ENCODE data around the gene OSBPL5.
A peak's percentile ranks its signal among the peaks of the same experiment; 100 is the strongest.

Gene OSBPL5

DNA sequence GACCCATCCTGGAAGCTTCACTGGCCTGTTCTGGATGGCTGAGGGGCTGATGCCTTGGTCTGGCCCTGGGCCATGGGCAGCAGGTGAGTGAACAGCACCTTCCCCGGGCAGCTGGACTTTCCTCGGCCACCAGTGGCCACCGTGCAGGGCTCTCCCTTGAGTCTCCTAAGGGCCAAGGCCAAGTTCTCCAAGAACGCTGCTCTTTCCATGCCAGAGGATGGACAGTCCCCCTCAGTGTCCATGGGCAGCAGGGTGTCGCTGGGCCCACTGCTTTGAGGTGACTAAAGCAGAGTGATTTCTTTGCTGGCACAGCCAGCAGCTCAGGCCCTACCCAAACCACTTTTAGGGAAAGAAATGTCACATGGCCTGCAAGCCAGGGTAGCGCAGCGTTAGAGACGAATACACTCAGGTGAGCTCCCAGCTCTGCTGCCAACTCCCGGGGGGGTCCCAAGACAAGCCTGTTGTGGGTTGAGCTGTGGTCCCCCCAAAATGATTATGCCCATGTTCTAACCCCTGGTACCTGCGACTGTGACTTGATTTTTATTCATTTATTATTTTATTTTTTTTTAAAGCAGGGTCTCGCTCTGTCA is 104.6 kb downstream of the OSBPL5 start:
- no peak for TF ChIP-seq EZH2phosphoT487 (IDR thresholded peaks at IDR 0.05; ENCODE audit: borderline replicate concordance)
- TF ChIP-seq, protein P1, sequence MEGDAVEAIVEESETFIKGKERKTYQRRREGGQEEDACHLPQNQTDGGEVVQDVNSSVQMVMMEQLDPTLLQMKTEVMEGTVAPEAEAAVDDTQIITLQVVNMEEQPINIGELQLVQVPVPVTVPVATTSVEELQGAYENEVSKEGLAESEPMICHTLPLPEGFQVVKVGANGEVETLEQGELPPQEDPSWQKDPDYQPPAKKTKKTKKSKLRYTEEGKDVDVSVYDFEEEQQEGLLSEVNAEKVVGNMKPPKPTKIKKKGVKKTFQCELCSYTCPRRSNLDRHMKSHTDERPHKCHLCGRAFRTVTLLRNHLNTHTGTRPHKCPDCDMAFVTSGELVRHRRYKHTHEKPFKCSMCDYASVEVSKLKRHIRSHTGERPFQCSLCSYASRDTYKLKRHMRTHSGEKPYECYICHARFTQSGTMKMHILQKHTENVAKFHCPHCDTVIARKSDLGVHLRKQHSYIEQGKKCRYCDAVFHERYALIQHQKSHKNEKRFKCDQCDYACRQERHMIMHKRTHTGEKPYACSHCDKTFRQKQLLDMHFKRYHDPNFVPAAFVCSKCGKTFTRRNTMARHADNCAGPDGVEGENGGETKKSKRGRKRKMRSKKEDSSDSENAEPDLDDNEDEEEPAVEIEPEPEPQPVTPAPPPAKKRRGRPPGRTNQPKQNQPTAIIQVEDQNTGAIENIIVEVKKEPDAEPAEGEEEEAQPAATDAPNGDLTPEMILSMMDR (conservative IDR thresholded peaks at IDR 0.05; ENCODE audit: low read length) = no peak
- no peak overlapping the region for H3K4me3 ChIP-seq (ENCODE audit: low read length, poor library complexity, severe bottlenecking)
- no peaks in the 10 kb centered on the region for H3K36me3 ChIP-seq (ENCODE audit: insufficient read depth, low read length)
- no peaks in the 10 kb centered on the region for H3K9me2 ChIP-seq (replicated peaks; ENCODE audit: low read depth, low read length)
- H3K79me2 ChIP-seq (ENCODE audit: insufficient read depth, low read length) = peaks cover 17% of the 10 kb centered on the region
- H3K4me1 ChIP-seq (ENCODE audit: insufficient read depth, low read length, poor library complexity, severe bottlenecking) = peaks cover 14% of the 10 kb centered on the region
- H4K20me1 ChIP-seq (ENCODE audit: insufficient read depth, low read length, poor library complexity, severe bottlenecking) = peaks cover 4% of the 10 kb centered on the region
- no peaks in the 10 kb centered on the region for H3K9me3 ChIP-seq (ENCODE audit: insufficient read depth, low read depth, low read length)
- H3K9ac ChIP-seq (ENCODE audit: low read depth, low read length, poor library complexity, severe bottlenecking) = no peak overlapping the region
- no peaks in the 10 kb centered on the region for H3K27me3 ChIP-seq (ENCODE audit: insufficient read depth, low read length, poor library complexity, severe bottlenecking)
- no peak overlapping the region for H3K4me2 ChIP-seq (ENCODE audit: low read depth, low read length, poor library complexity, severe bottlenecking)
- no peak overlapping the region for H2AFZ ChIP-seq (ENCODE audit: low read length)
- H3F3A ChIP-seq (ENCODE audit: low read depth) = no peaks in the 10 kb centered on the region

DNA sequence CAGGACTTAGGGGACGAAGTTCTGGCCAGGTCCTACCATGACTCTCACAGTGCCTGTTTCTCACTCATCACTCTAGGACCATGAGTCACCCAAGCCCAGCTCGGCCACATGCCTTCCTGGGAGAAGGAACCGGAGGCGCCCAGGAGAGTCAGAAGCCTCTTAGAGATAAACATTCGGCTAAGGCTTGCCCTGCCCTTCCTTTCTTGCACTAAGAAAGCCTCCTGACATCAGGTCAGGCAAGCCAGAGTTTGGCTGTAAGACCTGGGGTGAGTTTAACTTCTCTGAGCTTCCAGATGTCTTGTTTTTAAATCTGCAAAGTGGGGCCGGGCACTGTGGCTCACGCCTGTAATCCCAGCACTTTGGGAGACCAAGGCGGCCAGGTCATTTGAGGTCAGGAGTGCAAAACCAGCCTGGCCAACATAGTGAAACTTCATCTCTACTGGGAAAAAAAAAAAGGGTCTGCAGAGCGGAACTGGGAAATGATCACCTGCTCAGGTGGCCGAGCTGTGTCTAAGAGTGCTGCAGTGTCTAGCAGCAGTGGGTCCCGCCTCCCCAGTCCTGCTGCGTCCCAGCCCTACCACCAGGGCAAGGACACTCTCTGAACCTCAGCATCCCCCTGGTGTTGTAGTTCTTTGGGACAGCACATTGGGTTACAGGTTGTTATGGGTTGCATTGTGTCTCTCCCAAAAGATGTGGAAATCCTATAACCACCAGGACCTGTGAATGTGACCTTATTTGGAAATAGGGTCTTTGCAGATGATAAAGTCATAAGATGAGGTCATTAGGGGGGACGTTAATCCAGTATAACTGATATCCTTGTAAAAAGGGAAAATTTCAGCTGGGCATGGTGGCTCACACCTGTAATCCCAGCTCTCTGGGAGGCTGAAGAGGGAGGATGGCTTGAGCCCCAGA is 106.1 kb downstream of the OSBPL5 start:
- peaks cover 32% of the 10 kb centered on the region for H3K79me2 ChIP-seq (ENCODE audit: insufficient read depth, low read length)
- H4K20me1 ChIP-seq (ENCODE audit: insufficient read depth, low read length, poor library complexity, severe bottlenecking) = peaks cover 4% of the 10 kb centered on the region
- peaks cover 22% of the 10 kb centered on the region for H3K4me1 ChIP-seq (ENCODE audit: insufficient read depth, low read length, poor library complexity, severe bottlenecking)
- H3F3A ChIP-seq (ENCODE audit: low read depth) = no peaks in the 10 kb centered on the region
- no peaks in the 10 kb centered on the region for H3K27me3 ChIP-seq (ENCODE audit: insufficient read depth, low read length, poor library complexity, severe bottlenecking)
- H3K36me3 ChIP-seq (ENCODE audit: insufficient read depth, low read length) = no peaks in the 10 kb centered on the region
- TF ChIP-seq EZH2phosphoT487 (IDR thresholded peaks at IDR 0.05; ENCODE audit: borderline replicate concordance) = no peak
- TF ChIP-seq, protein P1 (conservative IDR thresholded peaks at IDR 0.05; ENCODE audit: low read length) = no peak
- no peak overlapping the region for H3K4me3 ChIP-seq (ENCODE audit: low read length, poor library complexity, severe bottlenecking)
- no peak overlapping the region for H3K4me2 ChIP-seq (ENCODE audit: low read depth, low read length, poor library complexity, severe bottlenecking)
- H3K9ac ChIP-seq (ENCODE audit: low read depth, low read length, poor library complexity, severe bottlenecking) = no peak overlapping the region
- no peaks in the 10 kb centered on the region for H3K9me2 ChIP-seq (replicated peaks; ENCODE audit: low read depth, low read length)
- H3K9me3 ChIP-seq (ENCODE audit: insufficient read depth, low read depth, low read length) = no peaks in the 10 kb centered on the region
- no peak overlapping the region for H2AFZ ChIP-seq (ENCODE audit: low read length)

- Histone ChIP-seq H4K20me1 (ENCODE audit: insufficient read depth, low read length, poor library complexity, severe bottlenecking) (peaks cover 4% of the 10 kb centered on the region), H3K4me3 (ENCODE audit: low read length, poor library complexity, severe bottlenecking) (peak within 1 kb of the TSS; percentile 94), H3K9ac (ENCODE audit: low read depth, low read length, poor library complexity, severe bottlenecking) (peak within 1 kb of the TSS; percentile 87), H3K4me1 (ENCODE audit: insufficient read depth, low read length, poor library complexity, severe bottlenecking) (peaks cover 25% of the 10 kb centered on the region), H3K9me2 (replicated peaks; ENCODE audit: low read depth, low read length) (no peaks in the 10 kb centered on the region), H3K4me2 (ENCODE audit: low read depth, low read length, poor library complexity, severe bottlenecking) (peak within 1 kb of the TSS; percentile 94), H3K27me3 (ENCODE audit: insufficient read depth, low read length, poor library complexity, severe bottlenecking) (no peaks in the 10 kb centered on the region), H3K9me3 (ENCODE audit: insufficient read depth, low read depth, low read length) (no peaks in the 10 kb centered on the region), H3F3A (ENCODE audit: low read depth) (no peaks in the 10 kb centered on the region), H3K79me2 (ENCODE audit: insufficient read depth, low read length) (peaks cover 39% of the 10 kb centered on the region), H3K36me3 (ENCODE audit: insufficient read depth, low read length) (no peaks in the 10 kb centered on the region), H2AFZ (ENCODE audit: low read length) (peak within 1 kb of the TSS; percentile 97)
- TF ChIP-seq EZH2phosphoT487 (IDR thresholded peaks at IDR 0.05; ENCODE audit: borderline replicate concordance) = no peak
- TF ChIP-seq, protein P1 (conservative IDR thresholded peaks at IDR 0.05; ENCODE audit: low read length) = no peak
Measured at GRCh38 chr11:3057069-3057963, 107.8 kb downstream of the OSBPL5 start, which contains the start of gene CARS1. Gene CARS1, minus strand, starts transcription at chr11:3057423. Its CDS starts 56 bp downstream, at chr11:3057367.

All from Loucy (cell line).